SK-N-MC (cell line): ENCODE measurements around the gene RTN4.

Experiments used
- EZH2 ChIP-seq: fragments of 200-600 bp; sonication (generic); IDR thresholded peaks from one replicate; pipeline ENCODE4 v1.6.1; 2017; ENCODE audit warnings: antibody characterized with exemption
- FOXP2 ChIP-seq: optimal IDR thresholded peaks from 2 replicates; pipeline ENCODE3; 2011; ENCODE audit warnings: mild to moderate bottlenecking, moderate library complexity; ENCODE audit not compliant: insufficient read depth; ENCODE audit errors: extremely low read length, control extremely low read depth
- POLR2AphosphoS5 ChIP-seq: IDR thresholded peaks from 2 replicates; pipeline ENCODE4 v1.6.1; 2012; ENCODE audit warnings: mild to moderate bottlenecking, low read depth, low read length, borderline replicate concordance

- TF ChIP-seq EZH2 = no peak
- no peak for TF ChIP-seq FOXP2
- TF ChIP-seq POLR2AphosphoS5 = no peak
Observed at GRCh38 chr2:54969940-54970338, 80.3 kb downstream of the RTN4 start.
